Colonic mucosa (tissue), 4 donors: ENCODE measurements around the gene DLG2. TPM values are rescaled to one million over a fixed set of nuclear protein-coding genes. Genes with fewer than 3 reads are reported as not detected.

Source experiments
- DNase-seq: peaks from one replicate; pipeline ENCODE4 v3.0.0-alpha.2; 2020
- H3K27ac ChIP-seq: fragments of 200-600 bp; one replicate; pipeline ENCODE4 v1.8.0; 2021
- H3K27me3 ChIP-seq: fragments of 200-600 bp; one replicate; pipeline ENCODE4 v1.8.0; 2021
- H3K36me3 ChIP-seq: fragments of 200-600 bp; one replicate; pipeline ENCODE4 v1.8.0; 2021
- H3K4me1 ChIP-seq: fragments of 200-600 bp; one replicate; pipeline ENCODE4 v1.8.0; 2021; ENCODE audit warnings: mild to moderate bottlenecking
- H3K4me3 ChIP-seq: fragments of 200-600 bp; one replicate; pipeline ENCODE4 v1.8.0; 2021
- H3K9ac ChIP-seq, 2 donors: one replicate each; pipeline ENCODE4 v1.7.0; 2013; ENCODE audit warnings: control low read depth in 2 of 2, low read depth in 2 of 2, low read length in 2 of 2
- H3K9me3 ChIP-seq: fragments of 200-600 bp; one replicate; pipeline ENCODE4 v1.8.0; 2021
- CTCF ChIP-seq: fragments of 200-600 bp; IDR thresholded peaks from one replicate; pipeline ENCODE4 v1.8.0; 2022; ENCODE audit warnings: antibody characterized with exemption, mild to moderate bottlenecking
- intact Hi-C: fragments of 100-400 bp; cut with DNase I; formaldehyde crosslinking; loops from one replicate; pipeline ENCODE4 v1.14.1; 2022
- total RNA-seq, 2 donors: library from RNA; stranded (reverse); fragmentation: NEBNext Ultra II Directional in 1 of 2; extraction: Animal tissue kit (Norgen Biotek cat#: 25700) in 1 of 2; gene quantifications; one replicate each; pipeline ENCODE4 v1.2.1, GENCODE V29; 2021
- donor health status: healthy.
- donor health status: DM: no; HTN: no; CAD: no.
- donor health status: DM: no; HTN: no; CAD: no.

DLG2 gene
- total RNA-seq, 2 donors from 2014 or later, result 1.4 to 3.3 TPM

- no peak for TF ChIP-seq CTCF
- no peaks in the 10 kb centered on the region for H3K27me3 ChIP-seq
- H3K9me3 ChIP-seq, result no peaks in the 10 kb centered on the region
- H3K4me1 ChIP-seq, result no peaks in the 10 kb centered on the region
- DNase-seq, result no peak
- H3K9ac ChIP-seq, result no peak overlapping the region
- H3K36me3 ChIP-seq, result no peaks in the 10 kb centered on the region
- no peak overlapping the region for H3K4me3 ChIP-seq
- no peak overlapping the region for H3K27ac ChIP-seq
- intact Hi-C loops, result no loop called here
Measured at GRCh38 chr11:84526250-84526649, 1100.9 kb downstream of the DLG2 start.

- intact Hi-C loops, result no loop called here
- no peak for DNase-seq
- H3K36me3 ChIP-seq, result no peaks in the 10 kb centered on the region
- no peak for TF ChIP-seq CTCF
- no peaks in the 10 kb centered on the region for H3K27me3 ChIP-seq
- H3K9ac ChIP-seq, result no peak overlapping the region
- no peaks in the 10 kb centered on the region for H3K4me1 ChIP-seq
- H3K27ac ChIP-seq, result no peak overlapping the region
- no peak overlapping the region for H3K4me3 ChIP-seq
- no peaks in the 10 kb centered on the region for H3K9me3 ChIP-seq
Measured at GRCh38 chr11:84524422-84525051, 1102.6 kb downstream of the DLG2 start.

- intact Hi-C loops, result no loop called here
- no peak for DNase-seq
- no peak for TF ChIP-seq CTCF
- H3K9me3 ChIP-seq, result no peaks in the 10 kb centered on the region
- H3K27ac ChIP-seq, result no peak overlapping the region
- no peaks in the 10 kb centered on the region for H3K27me3 ChIP-seq
- H3K4me1 ChIP-seq, result no peaks in the 10 kb centered on the region
- no peak overlapping the region for H3K9ac ChIP-seq
- H3K36me3 ChIP-seq, result no peaks in the 10 kb centered on the region
- no peak overlapping the region for H3K4me3 ChIP-seq
Measured at GRCh38 chr11:84522331-84522730, 1104.8 kb downstream of the DLG2 start.

GRCh38 chr11:84518631-84519183 lies 1108.4 kb downstream of the DLG2 start:
- H3K27me3 ChIP-seq, result no peaks in the 10 kb centered on the region

GRCh38 chr11:84514436-84514835 lies 1112.7 kb downstream of the DLG2 start:
- DNase-seq, result no peak
- Histone ChIP-seq H3K36me3 (no peaks in the 10 kb centered on the region), H3K4me1 (no peaks in the 10 kb centered on the region)

More at GRCh38 chr11:84518631-84519183, 1108.4 kb downstream of the DLG2 start:
- no peaks in the 10 kb centered on the region for H3K9me3 ChIP-seq
- H3K36me3 ChIP-seq, result no peaks in the 10 kb centered on the region
- DNase-seq, result no peak
- intact Hi-C loops, result no loop called here
- H3K4me1 ChIP-seq, result no peaks in the 10 kb centered on the region
- H3K27ac ChIP-seq, result no peak overlapping the region
- TF ChIP-seq CTCF, result no peak
- H3K4me3 ChIP-seq, result no peak overlapping the region
- no peak overlapping the region for H3K9ac ChIP-seq

More at GRCh38 chr11:84514436-84514835, 1112.7 kb downstream of the DLG2 start:
- Histone ChIP-seq H3K4me3 (no peak overlapping the region), H3K27ac (no peak overlapping the region), H3K9me3 (no peaks in the 10 kb centered on the region), H3K9ac (no peak overlapping the region), H3K27me3 (no peaks in the 10 kb centered on the region)
- no peak for TF ChIP-seq CTCF
- intact Hi-C loops, result no loop called here
